ENCODE results near the gene CFAP46. TPM values are rescaled to one million over a fixed set of nuclear protein-coding genes. Genes with fewer than 3 reads are reported as not detected.

The CFAP46 gene
- total and polyA plus RNA-seq, 10 of the 15 experiments (the other 5 are each of a cell fraction or from before 2014, with no cell fraction given) = 0.01 to 0.18 (median 0.03) TPM; not detected in 7

GRCh38 chr10:132926070-132926469, 16.3 kb downstream of the CFAP46 start:
- TF ChIP-seq BCLAF1 (IDR thresholded peaks at IDR 0.05) = no peak
- TF ChIP-seq PKNOX1 (IDR thresholded peaks at IDR 0.05) = no peak
- no peak for TF ChIP-seq REST (IDR thresholded peaks at IDR 0.05; ENCODE audit: low read depth, low read length)
- TF ChIP-seq ATF2 (IDR thresholded peaks at IDR 0.05; ENCODE audit: low read length) = no peak
- CTCF ChIA-PET = no interaction called here
- no peaks in the 10 kb centered on the region; the same call in 2 of the 3 replicates for H3K9me3 ChIP-seq (replicated peaks; ENCODE audit: control insufficient read depth, insufficient read depth, low read length)
- no peak overlapping the region for H3K27ac ChIP-seq (ENCODE audit: control insufficient read depth, insufficient read depth)
- RAD21 ChIA-PET (ENCODE audit: unreplicated experiment) = no interaction called here
- FAIRE-seq = no peak
- peaks cover 3% of the 10 kb centered on the region; the same call in 1 of the 2 replicates for H3K4me1 ChIP-seq (ENCODE audit: control insufficient read depth, insufficient read depth, low read length)
- H3K79me2 ChIP-seq (ENCODE audit: control insufficient read depth, insufficient read depth, low read length) = no peaks in the 10 kb centered on the region
- H3K4me3 ChIP-seq = no peak overlapping the region
- BruUV-seq (replicated peaks) = no TSS peak
- no peak for DNase-seq (ENCODE audit: low read depth, low spot score)
- no peaks in the 10 kb centered on the region for H3K36me3 ChIP-seq (ENCODE audit: control insufficient read depth in 2 of 2, insufficient read depth in 2 of 2, low read length in 1 of 2)
- no peaks in the 10 kb centered on the region for H4K20me1 ChIP-seq (ENCODE audit: control insufficient read depth, insufficient read depth)
- SMC1A ChIA-PET (ENCODE audit: uncharacterized antibody, unreplicated experiment) = no interaction called here
- H2AFZ ChIP-seq (ENCODE audit: control insufficient read depth, low read depth, low read length) = no peak overlapping the region
- in situ Hi-C loops (cut with MboI) (no loop called here), intact Hi-C loops (cut with micrococcal nuclease; ENCODE audit: unreplicated experiment) (no loop called here)
- no peak overlapping the region for H3K9ac ChIP-seq (ENCODE audit: control insufficient read depth, insufficient read depth, low read length)
- ATAC-seq = no peak
- WGBS (ENCODE audit: insufficient coverage, insufficient replicate concordance, low lambda C conversion rate, missing lambda C conversion rate) = 59% methylated on average over 17 of the region's 21 CpGs
- H3K4me2 ChIP-seq (ENCODE audit: control insufficient read depth, insufficient read depth) = no peak overlapping the region
- H3K27me3 ChIP-seq (replicated peaks in 1 of 2; ENCODE audit: control insufficient read depth in 2 of 2, insufficient read depth in 2 of 2, low read length in 1 of 2) = no peaks in the 10 kb centered on the region
- POLR2A ChIA-PET = no interaction called here
